T-helper 1 cell treated with Interleukin-12 subunit alpha and Interleukin-12 subunit beta and Interleukin-4 antibody, amounts not matched to agents 30 μg/mL and 1 μg/mL, for 36 hours (primary cell): ENCODE measurements around the gene C16orf54.
"Not testable (repeated sequence)": the region's sequence is repeated elsewhere in the genome, so short reads cannot be mapped to it uniquely, and the experiment has no call there.

Experiments
- H3K27ac Mint-ChIP-seq: one replicate; pipeline ENCODE4 v1.8.0; 2021; ENCODE audit warnings: mild to moderate bottlenecking, mixed read lengths
- H3K27me3 Mint-ChIP-seq: one replicate; pipeline ENCODE4 v1.8.0; 2021; ENCODE audit warnings: low read depth, mixed read lengths
- H3K36me3 Mint-ChIP-seq: one replicate; pipeline ENCODE4 v1.8.0; 2021; ENCODE audit warnings: low read depth, mixed read lengths
- H3K4me1 Mint-ChIP-seq: one replicate; pipeline ENCODE4 v1.8.0; 2021; ENCODE audit warnings: low read depth, mixed read lengths
- H3K4me3 Mint-ChIP-seq: one replicate; pipeline ENCODE4 v1.8.0; 2021; ENCODE audit warnings: mild to moderate bottlenecking, moderate library complexity, mixed read lengths
- H3K9me3 Mint-ChIP-seq: one replicate; pipeline ENCODE4 v1.8.0; 2021; ENCODE audit warnings: mixed read lengths

The C16orf54 gene

DNA sequence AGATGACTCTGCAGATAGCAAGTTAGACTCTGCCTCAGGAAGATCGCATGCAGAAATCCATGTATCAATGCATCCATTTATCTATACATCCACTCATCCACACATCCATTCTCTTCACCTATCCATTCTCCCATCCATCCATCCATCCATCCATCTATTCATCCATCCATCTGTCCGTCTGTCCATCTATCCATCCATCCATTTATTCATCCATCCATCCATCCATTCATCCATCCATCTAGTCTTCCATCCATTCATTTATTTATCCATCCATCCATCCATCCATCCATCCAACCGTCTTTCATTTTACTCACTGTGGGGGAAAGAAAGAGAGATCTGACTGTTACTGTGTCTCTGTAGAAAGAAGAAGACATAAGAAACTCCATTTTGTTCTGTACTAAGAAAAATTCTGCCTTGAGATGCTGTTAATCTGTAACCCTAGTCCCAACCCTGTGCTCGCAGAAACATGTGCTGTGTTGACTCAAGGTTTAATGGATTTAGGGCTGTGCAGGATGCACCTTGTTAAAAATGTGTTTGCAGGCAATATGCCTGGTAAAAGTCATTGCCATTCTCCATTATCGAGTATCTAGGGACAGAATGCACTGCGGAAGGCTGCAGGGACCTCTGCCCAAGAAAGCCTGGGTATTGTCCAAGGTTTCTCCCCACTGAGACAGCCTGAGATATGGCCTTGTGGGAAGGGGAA, 5.7 kb downstream of the C16orf54 start:
- peaks cover 60% of the 10 kb centered on the region for H3K4me1 Mint-ChIP-seq
- peaks cover 50% of the 10 kb centered on the region for H3K36me3 Mint-ChIP-seq
- not testable (repeated sequence) for H3K9me3 Mint-ChIP-seq, H3K27me3 Mint-ChIP-seq
- peak overlapping the region; percentile 0 for H3K4me3 Mint-ChIP-seq
- peak overlapping the region; percentile 15 for H3K27ac Mint-ChIP-seq

DNA sequence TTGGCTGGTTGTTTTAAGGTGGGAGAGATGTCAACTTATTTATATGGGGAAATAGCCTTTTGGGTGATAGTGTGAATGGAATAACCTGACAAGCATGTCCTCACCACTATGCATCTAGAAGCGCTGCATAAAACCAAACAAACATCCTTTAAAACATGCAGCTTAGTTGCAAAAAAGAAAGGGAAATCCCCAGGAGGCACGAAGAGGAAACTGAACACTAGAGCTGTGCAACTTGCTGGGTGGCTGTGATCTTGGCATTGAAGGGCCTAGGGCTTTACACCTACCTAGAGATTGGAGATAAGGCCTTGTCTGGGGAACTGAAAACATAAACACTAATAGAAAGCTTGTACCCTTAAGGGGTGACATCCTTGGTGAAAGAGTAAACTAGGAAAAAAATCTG, 7.3 kb downstream of the C16orf54 start:
- H3K9me3 Mint-ChIP-seq = no peaks in the 10 kb centered on the region
- peaks cover 42% of the 10 kb centered on the region for H3K36me3 Mint-ChIP-seq
- peak overlapping the region; percentile 45 for H3K4me3 Mint-ChIP-seq
- peaks cover 54% of the 10 kb centered on the region for H3K4me1 Mint-ChIP-seq
- H3K27ac Mint-ChIP-seq = peak overlapping the region; percentile 76
- H3K27me3 Mint-ChIP-seq = peaks cover 6% of the 10 kb centered on the region

DNA sequence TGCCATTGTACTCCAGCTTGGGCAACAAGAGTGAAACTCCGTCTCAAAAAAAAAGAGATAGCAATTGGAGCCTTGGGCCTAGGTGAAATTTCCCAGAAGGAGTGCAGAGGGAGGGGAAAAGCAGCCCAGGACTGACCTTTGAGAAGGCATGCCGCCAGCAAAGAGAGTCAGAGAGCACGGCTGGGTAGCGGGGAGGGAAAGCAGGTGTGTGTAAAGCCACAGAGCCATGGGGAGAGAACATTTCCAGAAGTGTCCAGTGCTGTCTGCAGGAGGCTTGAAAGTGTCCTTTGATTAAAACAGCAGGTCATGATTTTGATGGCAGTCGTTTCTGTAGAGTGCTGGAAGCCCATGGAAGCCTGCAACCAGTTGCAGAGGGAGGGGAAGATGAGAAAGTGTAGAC, 8.1 kb downstream of the C16orf54 start:
- H3K27me3 Mint-ChIP-seq = peaks cover 6% of the 10 kb centered on the region

DNA sequence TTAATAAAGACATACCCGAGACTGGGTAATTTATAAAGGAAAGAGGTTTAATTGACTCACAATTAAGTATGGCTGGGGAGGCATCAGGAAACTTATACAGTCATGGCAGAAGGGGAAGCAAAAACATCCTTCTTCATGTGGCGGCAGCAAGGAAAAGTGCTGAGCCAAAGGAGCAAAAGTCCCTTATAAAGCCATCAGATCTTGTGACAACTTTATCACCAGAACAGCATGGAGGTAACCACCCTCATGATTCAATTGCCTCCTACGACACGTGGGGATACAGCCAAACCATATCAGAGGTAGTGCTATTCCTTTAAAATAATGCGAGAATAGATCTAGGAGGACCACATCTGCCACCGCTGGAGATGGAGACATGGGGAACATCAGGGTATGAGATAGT, 9.0 kb downstream of the C16orf54 start:
- H3K4me3 Mint-ChIP-seq = no peak overlapping the region
- peaks cover 7% of the 10 kb centered on the region for H3K9me3 Mint-ChIP-seq
- peaks cover 35% of the 10 kb centered on the region for H3K36me3 Mint-ChIP-seq
- peaks cover 57% of the 10 kb centered on the region for H3K4me1 Mint-ChIP-seq
- no peak overlapping the region for H3K27ac Mint-ChIP-seq
- peaks cover 6% of the 10 kb centered on the region for H3K27me3 Mint-ChIP-seq

More for the DNA sequence above, 8.1 kb downstream of the C16orf54 start:
- H3K36me3 Mint-ChIP-seq = peaks cover 37% of the 10 kb centered on the region
- H3K27ac Mint-ChIP-seq = peak overlapping the region; percentile 76
- peaks cover 56% of the 10 kb centered on the region for H3K4me1 Mint-ChIP-seq
- peak overlapping the region; percentile 45 for H3K4me3 Mint-ChIP-seq
- H3K9me3 Mint-ChIP-seq = peaks cover 3% of the 10 kb centered on the region

DNA sequence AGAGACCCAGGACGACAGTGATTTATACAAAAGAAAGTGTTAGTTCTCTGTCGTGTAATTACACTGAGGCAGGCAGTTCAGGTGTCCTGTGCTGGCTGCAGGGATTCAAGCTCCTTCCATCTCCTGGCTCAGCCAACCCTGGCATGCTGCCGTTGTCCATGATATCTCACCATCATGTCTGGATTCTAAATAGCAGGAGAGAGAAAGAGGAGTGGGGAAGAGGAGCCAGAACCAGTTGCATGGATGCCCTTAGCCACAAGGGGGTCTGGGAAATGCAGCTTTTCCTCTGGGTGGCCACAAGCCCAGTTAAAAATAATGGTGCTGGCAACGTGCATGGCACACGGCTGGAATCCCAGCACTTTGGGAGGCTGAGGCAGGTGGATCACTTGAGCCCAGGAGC, 9.7 kb downstream of the C16orf54 start:
- H3K27ac Mint-ChIP-seq = no peak overlapping the region
- peaks cover 52% of the 10 kb centered on the region for H3K4me1 Mint-ChIP-seq
- H3K4me3 Mint-ChIP-seq = no peak overlapping the region
- H3K36me3 Mint-ChIP-seq = peaks cover 29% of the 10 kb centered on the region
- peaks cover 9% of the 10 kb centered on the region for H3K9me3 Mint-ChIP-seq
- peaks cover 6% of the 10 kb centered on the region for H3K27me3 Mint-ChIP-seq

DNA sequence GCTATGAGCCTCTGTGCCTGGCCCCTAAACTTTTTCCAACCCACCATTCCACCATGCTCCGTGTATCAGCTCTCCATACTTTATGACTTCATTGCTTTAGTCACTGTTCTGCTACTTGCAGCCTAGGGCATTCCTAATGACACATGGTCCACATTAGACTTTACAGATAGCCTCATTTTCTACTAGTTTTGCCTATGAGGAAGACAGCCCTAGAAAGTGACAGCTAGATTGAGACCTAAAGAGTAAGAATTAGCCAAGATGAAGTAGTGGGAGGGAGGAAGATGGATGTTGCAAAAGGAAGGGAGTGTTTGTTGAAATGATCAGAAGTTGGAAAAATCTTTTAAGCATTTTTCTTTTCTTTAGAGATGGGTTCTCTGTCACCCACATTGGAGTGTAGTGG, 11.0 kb downstream of the C16orf54 start:
- peaks cover 47% of the 10 kb centered on the region for H3K4me1 Mint-ChIP-seq
- H3K27me3 Mint-ChIP-seq = peaks cover 6% of the 10 kb centered on the region
- no peak overlapping the region for H3K27ac Mint-ChIP-seq
- peaks cover 20% of the 10 kb centered on the region for H3K36me3 Mint-ChIP-seq
- peaks cover 11% of the 10 kb centered on the region for H3K9me3 Mint-ChIP-seq
- H3K4me3 Mint-ChIP-seq = no peak overlapping the region

DNA sequence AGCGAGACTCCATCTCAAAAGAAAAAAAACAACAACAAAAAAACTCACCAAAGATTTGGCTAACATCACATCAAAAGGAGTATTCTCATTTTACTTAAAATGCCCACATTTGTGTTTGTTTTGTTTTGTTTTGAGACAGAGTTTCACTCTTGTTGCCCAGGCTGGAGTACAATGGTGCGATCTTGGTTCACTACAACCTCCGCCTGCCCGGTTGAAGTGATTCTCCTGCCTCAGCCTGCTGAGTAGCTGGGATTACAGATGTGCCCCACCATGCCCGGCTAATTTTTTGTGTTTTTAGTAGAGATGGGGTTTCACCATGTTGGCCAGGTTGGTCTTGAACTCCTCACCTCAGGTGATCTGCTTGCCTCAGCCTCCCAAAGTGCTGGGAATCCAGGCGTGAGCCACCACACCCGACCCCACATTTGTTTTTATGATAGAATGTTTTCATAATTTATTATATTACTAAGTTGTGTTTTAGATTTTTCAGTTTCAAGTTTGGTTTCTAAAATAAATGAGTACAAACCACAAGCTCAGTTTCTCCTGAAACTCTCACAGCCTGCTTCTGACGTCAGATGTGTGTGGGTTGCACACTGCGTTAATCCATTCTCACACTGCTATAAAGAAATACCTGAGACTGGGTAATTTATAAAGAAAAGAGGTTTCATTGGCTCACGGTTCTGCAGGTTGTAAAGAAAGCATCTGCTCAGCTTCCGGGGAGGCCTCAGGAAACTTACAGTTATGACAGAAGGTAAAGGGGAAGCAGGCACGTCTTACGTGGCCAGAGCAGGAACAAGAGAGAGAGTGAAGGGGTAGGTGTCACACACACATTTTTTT, 13.8 kb downstream of the C16orf54 start:
- peaks cover 29% of the 10 kb centered on the region for H3K4me1 Mint-ChIP-seq
- H3K27me3 Mint-ChIP-seq = peaks cover 19% of the 10 kb centered on the region
- H3K36me3 Mint-ChIP-seq = peaks cover 14% of the 10 kb centered on the region
- H3K9me3 Mint-ChIP-seq = peaks cover 11% of the 10 kb centered on the region
- H3K4me3 Mint-ChIP-seq = peak overlapping the region; percentile 26
- peak overlapping the region; percentile 60 for H3K27ac Mint-ChIP-seq

DNA sequence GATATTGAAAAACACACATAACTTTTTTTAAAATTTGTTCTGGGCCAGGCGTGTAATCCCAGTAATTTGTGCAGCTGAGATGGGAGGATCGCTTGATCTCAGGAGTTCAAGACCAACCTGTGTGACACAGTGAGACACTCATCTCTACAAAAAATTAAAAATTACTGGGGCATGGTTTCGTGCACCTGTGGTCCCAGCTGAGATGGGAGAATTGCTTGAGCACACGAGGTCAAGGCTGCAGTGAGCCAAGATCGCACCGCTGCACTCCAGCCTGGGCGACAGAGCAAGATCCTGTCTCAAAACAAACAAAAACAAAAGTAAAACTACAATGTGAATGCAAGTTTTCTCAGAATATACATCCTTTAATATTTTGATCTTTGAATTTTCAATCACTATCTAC, 15.1 kb downstream of the C16orf54 start:
- H3K4me1 Mint-ChIP-seq = peaks cover 19% of the 10 kb centered on the region
- H3K27me3 Mint-ChIP-seq = peaks cover 14% of the 10 kb centered on the region
- peaks cover 9% of the 10 kb centered on the region for H3K36me3 Mint-ChIP-seq
- H3K4me3 Mint-ChIP-seq = no peak overlapping the region
- peak overlapping the region; percentile 59 for H3K27ac Mint-ChIP-seq
- H3K9me3 Mint-ChIP-seq = peaks cover 11% of the 10 kb centered on the region

DNA sequence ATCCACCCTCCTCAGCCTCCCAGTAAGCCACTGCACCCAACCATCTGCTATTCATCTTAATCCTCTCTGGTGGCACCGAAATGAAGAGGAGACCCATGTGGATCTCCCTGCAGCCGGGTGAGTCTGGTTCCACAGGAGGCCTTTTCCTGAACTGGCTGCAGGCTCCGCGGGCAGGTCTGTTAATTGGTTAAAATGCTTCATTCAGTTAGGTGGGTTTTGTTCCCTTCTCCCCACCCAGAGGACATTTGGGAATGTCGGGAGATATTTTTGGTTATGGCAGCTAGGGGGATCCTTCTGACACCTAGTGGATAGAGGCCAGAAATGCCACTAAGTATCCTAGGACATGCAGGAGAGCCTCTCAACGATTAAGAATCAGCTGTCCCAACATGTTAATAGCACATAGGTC, 16.7 kb downstream of the C16orf54 start:
- H3K4me3 Mint-ChIP-seq = no peak overlapping the region
- H3K36me3 Mint-ChIP-seq = peaks cover 5% of the 10 kb centered on the region
- H3K27me3 Mint-ChIP-seq = peaks cover 18% of the 10 kb centered on the region
- H3K27ac Mint-ChIP-seq = no peak overlapping the region
- H3K4me1 Mint-ChIP-seq = peaks cover 17% of the 10 kb centered on the region
- peaks cover 11% of the 10 kb centered on the region for H3K9me3 Mint-ChIP-seq

DNA sequence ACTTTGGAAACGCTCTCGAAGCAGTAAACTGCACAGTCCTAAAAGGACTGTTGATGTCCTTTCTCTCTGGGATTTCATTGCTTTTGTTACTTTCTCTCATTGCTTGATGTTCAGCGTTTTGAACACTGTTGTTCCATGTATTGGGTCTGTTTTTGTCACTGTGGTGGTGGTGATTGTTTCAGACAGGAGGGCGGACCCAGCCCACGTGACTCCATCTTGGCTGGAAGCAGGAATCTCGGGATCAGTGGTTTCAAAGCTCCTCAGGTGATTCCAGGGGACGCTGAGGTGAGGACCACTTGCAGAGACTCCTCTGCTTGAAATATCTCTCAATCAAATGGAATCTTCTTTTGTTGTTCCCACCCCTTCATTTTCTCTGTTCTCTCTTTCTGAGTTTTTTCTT, 18.3 kb downstream of the C16orf54 start:
- Mint-ChIP-seq H3K9me3 (peaks cover 7% of the 10 kb centered on the region), H3K36me3 (peaks cover 2% of the 10 kb centered on the region), H3K27me3 (peaks cover 20% of the 10 kb centered on the region), H3K27ac (no peak overlapping the region), H3K4me3 (no peak overlapping the region), H3K4me1 (peaks cover 15% of the 10 kb centered on the region)

DNA sequence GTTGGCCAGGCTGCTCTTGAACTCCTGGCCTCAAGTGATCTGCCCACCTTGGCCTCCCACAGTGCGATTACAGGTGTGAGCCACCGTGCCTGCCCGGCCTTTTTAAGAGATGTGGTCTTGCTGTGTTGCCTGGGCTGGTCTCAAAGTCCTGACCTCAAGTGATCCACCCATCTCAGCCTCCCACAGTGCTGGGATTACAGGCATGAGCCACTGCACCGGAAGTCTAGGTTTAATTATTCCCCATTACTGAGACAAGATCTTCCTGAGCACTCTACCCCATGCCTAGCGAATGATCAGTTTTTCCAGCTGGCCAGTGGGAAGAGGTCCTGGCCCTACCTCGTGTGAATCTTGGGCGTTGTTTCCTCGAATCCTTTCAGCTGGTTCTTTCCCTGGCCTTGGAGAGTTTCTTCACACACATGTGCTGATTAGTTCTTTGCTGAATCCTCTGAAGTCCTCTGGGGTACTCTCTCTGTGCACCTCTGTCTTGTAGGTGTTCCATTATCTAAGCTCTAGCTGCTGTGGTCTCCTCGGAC, 18.9 kb downstream of the C16orf54 start:
- Mint-ChIP-seq H3K9me3 (peaks cover 4% of the 10 kb centered on the region), H3K36me3 (no peaks in the 10 kb centered on the region), H3K27me3 (peaks cover 20% of the 10 kb centered on the region), H3K27ac (no peak overlapping the region), H3K4me1 (peaks cover 12% of the 10 kb centered on the region), H3K4me3 (no peak overlapping the region)

DNA sequence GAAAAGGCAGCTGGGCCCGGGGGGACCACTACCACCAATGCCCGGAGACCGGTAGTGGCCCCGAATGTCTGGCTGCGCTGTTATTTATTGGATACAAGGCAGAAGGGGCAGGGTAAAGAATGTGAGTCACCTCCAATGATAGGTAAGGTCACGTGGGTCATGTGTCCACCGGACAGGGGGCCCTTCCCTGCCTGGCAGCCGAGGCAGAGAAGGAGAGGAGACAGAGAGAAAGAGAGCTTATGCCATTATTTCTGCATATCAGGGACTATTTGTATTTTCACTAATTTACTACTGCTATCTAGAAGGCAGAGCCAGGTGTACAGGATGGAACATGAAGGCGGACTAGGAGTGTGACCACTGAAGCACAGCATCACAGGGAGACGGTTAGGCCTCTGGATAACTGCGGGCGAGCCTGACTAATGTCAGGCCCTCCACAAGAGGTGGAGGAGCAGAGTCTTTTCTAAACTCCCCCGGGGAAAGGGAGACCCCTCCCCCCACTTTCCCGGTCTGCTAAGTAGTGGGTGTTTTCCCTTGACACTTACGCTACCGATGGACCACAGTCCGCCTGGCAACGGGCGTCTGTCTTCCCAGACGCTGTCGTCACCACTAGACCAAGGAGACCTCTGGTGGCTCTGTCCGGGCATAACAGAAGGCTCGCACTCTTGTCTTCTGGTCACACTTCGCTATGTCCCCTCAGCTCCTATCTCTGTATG, 24.5 kb downstream of the C16orf54 start:
- not testable (repeated sequence) for H3K27ac Mint-ChIP-seq, H3K27me3 Mint-ChIP-seq, H3K4me3 Mint-ChIP-seq, H3K4me1 Mint-ChIP-seq, H3K9me3 Mint-ChIP-seq, H3K36me3 Mint-ChIP-seq

DNA sequence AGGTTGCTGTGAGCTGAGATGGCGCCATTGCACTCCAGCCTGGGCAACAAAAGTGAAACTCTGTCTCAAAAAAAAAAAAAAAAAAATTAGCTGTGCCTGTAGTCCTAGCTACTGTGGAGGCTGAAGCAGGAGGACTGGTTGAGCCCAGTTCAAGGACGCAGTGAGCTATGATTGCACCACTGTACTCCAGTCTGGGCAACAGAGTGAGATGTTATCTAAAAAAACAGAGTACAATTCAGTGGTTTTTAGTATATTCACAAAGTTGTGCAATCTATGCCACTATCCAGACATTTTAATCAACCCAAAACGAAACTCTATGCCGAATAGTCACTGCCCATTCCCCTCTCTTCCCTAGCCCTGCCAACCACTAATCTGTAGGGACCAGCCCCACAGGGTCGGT, 25.1 kb downstream of the C16orf54 start:
- Mint-ChIP-seq H3K9me3 (no peaks in the 10 kb centered on the region), H3K4me3 (no peak overlapping the region), H3K4me1 (peaks cover 10% of the 10 kb centered on the region), H3K27me3 (peaks cover 7% of the 10 kb centered on the region), H3K36me3 (no peaks in the 10 kb centered on the region), H3K27ac (no peak overlapping the region)

DNA sequence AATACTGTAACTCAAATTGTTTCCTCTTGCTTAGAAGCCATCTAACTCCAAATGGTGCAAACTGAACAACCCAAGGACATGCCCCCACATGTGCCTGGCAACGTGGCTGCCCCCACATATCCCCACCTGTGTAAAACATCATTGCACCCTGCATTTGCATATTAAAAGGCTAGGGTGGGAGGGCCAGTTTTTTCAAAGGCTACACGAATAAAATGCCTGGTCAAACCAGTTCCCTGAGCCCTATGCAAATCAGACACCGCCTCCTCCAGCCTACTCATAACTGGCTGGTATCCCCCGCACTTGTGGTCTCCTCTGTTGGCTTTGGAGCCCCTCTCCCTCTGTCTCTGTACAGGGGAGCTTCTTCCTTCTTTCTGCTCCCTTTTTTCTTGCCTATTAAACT, 26.7 kb downstream of the C16orf54 start:
- H3K4me3 Mint-ChIP-seq = no peak overlapping the region
- H3K9me3 Mint-ChIP-seq = no peaks in the 10 kb centered on the region
- peaks cover 12% of the 10 kb centered on the region for H3K27me3 Mint-ChIP-seq
- H3K4me1 Mint-ChIP-seq = peaks cover 8% of the 10 kb centered on the region
- H3K27ac Mint-ChIP-seq = no peak overlapping the region
- no peaks in the 10 kb centered on the region for H3K36me3 Mint-ChIP-seq
